GM19372 (cell line): ENCODE data around the gene C15orf62.

Experiments
- ATAC-seq: cut with Tn5 transposase; IDR thresholded peaks from one replicate; pipeline ENCODE4 v1.9.1; 2021; ENCODE audit warnings: mild to moderate bottlenecking, low read depth, moderate library complexity; ENCODE audit not compliant: unreplicated experiment

The C15orf62 gene

DNA sequence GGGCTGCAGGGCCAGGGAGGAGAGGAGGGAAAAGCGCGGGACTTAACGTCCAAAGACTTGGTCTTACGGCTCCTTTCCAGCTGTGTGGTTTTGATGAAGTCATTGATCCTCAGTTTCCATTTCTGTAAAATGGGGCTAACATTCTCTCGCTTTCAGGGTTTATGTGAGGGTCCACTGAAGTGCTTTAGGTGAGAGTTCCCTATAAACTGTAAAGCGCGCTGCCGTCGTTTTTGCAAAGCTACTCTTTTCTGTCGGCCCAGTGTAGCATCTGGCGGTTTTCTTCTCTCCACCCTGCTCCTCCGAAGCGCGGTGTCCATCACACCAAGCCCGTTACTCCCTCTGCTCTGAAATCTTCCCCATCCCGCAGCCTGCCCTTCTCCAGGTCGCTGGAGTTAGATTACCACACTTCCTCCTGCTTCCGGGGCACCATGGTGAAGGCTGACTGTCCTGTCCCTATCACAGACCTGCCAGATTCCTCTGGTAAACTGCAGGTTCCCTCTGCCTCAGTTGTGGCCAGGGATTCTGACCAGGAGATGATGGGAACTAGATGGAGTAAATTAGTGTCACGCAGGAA, 38.2 kb downstream of the C15orf62 start:
- no peak for ATAC-seq

- ATAC-seq, result no peak
Measured at GRCh38 chr15:40808861-40809450, 39.2 kb downstream of the C15orf62 start.

GRCh38 chr15:40812721-40813425, 43.1 kb downstream of the C15orf62 start:
- no peak for ATAC-seq

GRCh38 chr15:40815042-40815698, 45.4 kb downstream of the C15orf62 start:
- ATAC-seq, result no peak

DNA sequence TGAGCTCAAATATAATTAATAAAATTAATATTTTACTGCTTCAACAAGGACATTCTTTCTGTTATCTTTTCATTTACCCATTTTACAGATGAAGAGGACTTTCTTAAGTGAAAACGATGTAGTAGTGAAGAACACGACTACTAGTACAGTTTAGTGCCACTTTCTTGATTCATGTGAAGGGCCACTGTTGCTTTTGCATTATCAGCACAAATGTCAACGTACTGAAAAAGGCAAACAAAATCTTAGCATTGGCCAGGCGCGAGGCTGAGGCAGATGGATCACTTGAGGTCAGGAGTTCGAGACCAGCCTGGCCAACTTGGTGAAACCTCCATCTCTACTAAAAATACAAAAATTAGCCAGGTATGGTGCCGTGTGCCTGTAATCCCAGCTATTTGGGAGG, 49.3 kb downstream of the C15orf62 start:
- no peak for ATAC-seq

- no peak for ATAC-seq
Measured at GRCh38 chr15:40821195-40821594, 51.4 kb downstream of the C15orf62 start.
